Measurements from ENCODE around the gene WFDC5. TPM values are rescaled to one million over a fixed set of nuclear protein-coding genes. Genes with fewer than 3 reads are reported as not detected.

WFDC5 gene
- total RNA-seq, 1 donor from 2014 or later, result not detected

DNA sequence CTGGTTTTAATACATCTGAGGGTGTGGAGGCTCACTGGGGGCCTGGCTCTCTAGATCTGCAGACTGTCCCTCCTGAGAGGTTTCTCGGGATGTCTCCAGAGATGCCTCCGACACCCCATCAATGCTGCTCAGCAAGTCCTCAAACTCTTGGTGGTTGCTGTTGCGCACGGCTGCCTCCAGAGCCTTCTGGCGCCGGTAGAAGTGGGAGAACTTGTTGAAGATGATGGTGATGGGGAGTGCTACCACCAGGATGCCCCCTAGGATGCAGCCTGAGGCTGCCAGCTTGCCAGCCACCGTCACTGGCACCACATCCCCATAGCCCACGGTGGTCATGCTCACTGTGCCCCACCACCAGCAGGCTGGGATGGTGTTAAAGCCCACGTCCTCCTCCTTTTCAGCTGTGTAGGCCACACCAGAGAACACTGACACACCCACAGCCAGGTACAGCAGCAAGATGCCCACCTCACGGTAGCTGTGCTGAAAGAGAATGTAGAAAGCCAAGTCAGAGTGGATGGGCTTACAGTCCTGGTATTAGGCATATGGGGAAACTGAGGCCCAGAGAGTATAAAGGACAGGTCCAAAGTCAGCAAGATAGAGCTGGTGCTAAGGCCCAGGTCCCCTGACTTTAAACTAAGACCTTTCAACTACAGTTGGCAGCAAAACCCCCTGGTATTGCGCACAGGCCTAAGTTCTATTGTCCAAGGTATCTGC lies 20.0 kb downstream of the WFDC5 start:
- intact Hi-C loops (cut with micrococcal nuclease), result loop anchor here (1.0 to 10.0 kb wide), 4 partner anchors 51 to 410 kb away; partner anchors contain the start of gene PABPC1L
- H3K4me3 Mint-ChIP-seq, result no peak overlapping the region
- H3K27ac Mint-ChIP-seq, result no peak overlapping the region
- DNase-seq (ENCODE audit: low spot score), result no peak
- peaks cover 28% of the 10 kb centered on the region for H3K27me3 Mint-ChIP-seq (ENCODE audit: insufficient read depth)
- peaks cover 8% of the 10 kb centered on the region for H3K4me1 Mint-ChIP-seq (ENCODE audit: low read depth)
- H3K36me3 Mint-ChIP-seq (ENCODE audit: low read depth), result peaks cover 4% of the 10 kb centered on the region
- H3K9me3 Mint-ChIP-seq, result no peaks in the 10 kb centered on the region

GRCh38 chr20:45094201-45094600 lies 20.8 kb downstream of the WFDC5 start:
- intact Hi-C loops (cut with micrococcal nuclease), result loop anchor here (10.0 kb wide), 1 partner anchor 409 kb away; no protein-coding TSS in a partner anchor
- Mint-ChIP-seq H3K9me3 (no peaks in the 10 kb centered on the region), H3K36me3 (ENCODE audit: low read depth) (peaks cover 3% of the 10 kb centered on the region), H3K4me3 (no peak overlapping the region), H3K27ac (no peak overlapping the region), H3K27me3 (ENCODE audit: insufficient read depth) (peaks cover 20% of the 10 kb centered on the region), H3K4me1 (ENCODE audit: low read depth) (peaks cover 8% of the 10 kb centered on the region)
- DNase-seq (ENCODE audit: low spot score), result no peak

DNA sequence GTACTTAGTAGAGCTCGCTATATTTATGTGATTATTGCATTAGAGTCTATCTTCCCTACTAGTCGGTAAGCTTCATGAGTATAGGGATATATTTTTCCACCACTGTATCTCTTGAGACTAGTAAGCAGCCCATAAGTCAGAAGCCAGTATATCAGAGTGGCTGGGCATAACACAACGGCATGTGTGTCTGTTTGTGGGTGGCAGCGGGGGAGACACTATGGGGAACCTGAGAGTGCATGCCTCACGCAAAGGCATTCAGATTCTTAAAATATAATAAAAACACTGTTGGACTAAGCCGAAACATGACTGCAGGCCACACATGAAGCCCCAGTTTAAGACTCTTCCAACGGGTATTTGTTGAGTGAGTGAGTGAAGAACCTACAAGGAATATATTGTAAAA lies 22.1 kb downstream of the WFDC5 start:
- intact Hi-C loops (cut with micrococcal nuclease), result loop anchor here (10.0 kb wide), 1 partner anchor 408 kb away; no protein-coding TSS in a partner anchor
- Mint-ChIP-seq H3K27ac (no peak overlapping the region), H3K4me3 (no peak overlapping the region), H3K4me1 (ENCODE audit: low read depth) (peaks cover 8% of the 10 kb centered on the region), H3K36me3 (ENCODE audit: low read depth) (peaks cover 10% of the 10 kb centered on the region), H3K9me3 (no peaks in the 10 kb centered on the region), H3K27me3 (ENCODE audit: insufficient read depth) (peaks cover 12% of the 10 kb centered on the region)
- no peak for DNase-seq (ENCODE audit: low spot score)

- H3K36me3 Mint-ChIP-seq (ENCODE audit: low read depth), result peaks cover 17% of the 10 kb centered on the region
- intact Hi-C loops (cut with micrococcal nuclease), result loop anchor here (10.0 kb wide), 1 partner anchor 407 kb away; no protein-coding TSS in a partner anchor
- peaks cover 3% of the 10 kb centered on the region for H3K27me3 Mint-ChIP-seq (ENCODE audit: insufficient read depth)
- H3K27ac Mint-ChIP-seq, result no peak overlapping the region
- no peak for DNase-seq (ENCODE audit: low spot score)
- peaks cover 16% of the 10 kb centered on the region for H3K4me1 Mint-ChIP-seq (ENCODE audit: low read depth)
- H3K4me3 Mint-ChIP-seq, result no peak overlapping the region
- no peaks in the 10 kb centered on the region for H3K9me3 Mint-ChIP-seq
These were observed 23.6 kb downstream of the WFDC5 start for GRCh38 chr20:45091366-45091765.

- H3K36me3 Mint-ChIP-seq (ENCODE audit: low read depth), result peaks cover 22% of the 10 kb centered on the region
- peaks cover 12% of the 10 kb centered on the region for H3K4me1 Mint-ChIP-seq (ENCODE audit: low read depth)
- intact Hi-C loops (cut with micrococcal nuclease), result loop anchor here (10.0 kb wide), 1 partner anchor 406 kb away; no protein-coding TSS in a partner anchor
- no peaks in the 10 kb centered on the region for H3K27me3 Mint-ChIP-seq (ENCODE audit: insufficient read depth)
- no peak overlapping the region for H3K27ac Mint-ChIP-seq
- H3K9me3 Mint-ChIP-seq, result no peaks in the 10 kb centered on the region
- H3K4me3 Mint-ChIP-seq, result no peak overlapping the region
- DNase-seq (ENCODE audit: low spot score), result no peak
These were observed 24.5 kb downstream of the WFDC5 start for GRCh38 chr20:45090481-45090880.

DNA sequence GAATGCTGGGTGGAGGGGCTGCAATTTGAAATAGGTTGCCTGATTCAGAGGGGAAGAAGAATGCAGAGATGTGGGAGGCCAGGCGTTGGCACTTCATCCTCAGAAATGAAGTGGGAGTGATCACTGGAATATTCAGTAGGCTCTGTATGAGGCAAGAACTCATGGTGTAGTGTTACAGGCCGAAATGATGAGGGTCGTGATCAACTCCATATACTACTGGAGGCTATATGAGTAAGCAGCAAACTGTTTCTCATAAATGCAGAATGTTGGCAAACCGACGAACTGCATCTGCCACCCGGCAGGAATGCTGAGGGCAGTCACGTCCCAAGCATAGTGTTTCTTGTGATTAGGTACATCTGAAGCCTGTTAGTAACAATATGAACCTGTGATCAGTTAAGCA lies 26.7 kb downstream of the WFDC5 start:
- Mint-ChIP-seq H3K4me3 (no peak overlapping the region), H3K27ac (no peak overlapping the region), H3K9me3 (no peaks in the 10 kb centered on the region), H3K27me3 (ENCODE audit: insufficient read depth) (no peaks in the 10 kb centered on the region), H3K4me1 (ENCODE audit: low read depth) (peaks cover 12% of the 10 kb centered on the region), H3K36me3 (ENCODE audit: low read depth) (peaks cover 38% of the 10 kb centered on the region)
- intact Hi-C loops (cut with micrococcal nuclease), result no loop called here
- no peak for DNase-seq (ENCODE audit: low spot score)

- H3K27ac Mint-ChIP-seq, result no peak overlapping the region
- no peaks in the 10 kb centered on the region for H3K9me3 Mint-ChIP-seq
These were observed 27.2 kb downstream of the WFDC5 start for GRCh38 chr20:45087814-45088213.

GRCh38 chr20:45087097-45087790 lies 27.7 kb downstream of the WFDC5 start:
- peaks cover 16% of the 10 kb centered on the region for H3K4me1 Mint-ChIP-seq (ENCODE audit: low read depth)
- H3K9me3 Mint-ChIP-seq, result no peaks in the 10 kb centered on the region
- no peak for DNase-seq (ENCODE audit: low spot score)
- peaks cover 47% of the 10 kb centered on the region for H3K36me3 Mint-ChIP-seq (ENCODE audit: low read depth)
- H3K27ac Mint-ChIP-seq, result no peak overlapping the region
- H3K4me3 Mint-ChIP-seq, result no peak overlapping the region
- no peaks in the 10 kb centered on the region for H3K27me3 Mint-ChIP-seq (ENCODE audit: insufficient read depth)
- intact Hi-C loops (cut with micrococcal nuclease), result no loop called here

More at GRCh38 chr20:45087814-45088213, 27.2 kb downstream of the WFDC5 start:
- DNase-seq (ENCODE audit: low spot score), result no peak
- Mint-ChIP-seq H3K4me3 (no peak overlapping the region), H3K4me1 (ENCODE audit: low read depth) (peaks cover 14% of the 10 kb centered on the region), H3K27me3 (ENCODE audit: insufficient read depth) (no peaks in the 10 kb centered on the region), H3K36me3 (ENCODE audit: low read depth) (peaks cover 42% of the 10 kb centered on the region)
- intact Hi-C loops (cut with micrococcal nuclease), result no loop called here

GRCh38 chr20:45085867-45086266 lies 29.1 kb downstream of the WFDC5 start:
- Mint-ChIP-seq H3K4me3 (no peak overlapping the region), H3K27me3 (ENCODE audit: insufficient read depth) (no peaks in the 10 kb centered on the region), H3K9me3 (no peaks in the 10 kb centered on the region), H3K27ac (no peak overlapping the region), H3K4me1 (ENCODE audit: low read depth) (peaks cover 16% of the 10 kb centered on the region), H3K36me3 (ENCODE audit: low read depth) (peaks cover 53% of the 10 kb centered on the region)
- intact Hi-C loops (cut with micrococcal nuclease), result no loop called here
- no peak for DNase-seq (ENCODE audit: low spot score)

DNA sequence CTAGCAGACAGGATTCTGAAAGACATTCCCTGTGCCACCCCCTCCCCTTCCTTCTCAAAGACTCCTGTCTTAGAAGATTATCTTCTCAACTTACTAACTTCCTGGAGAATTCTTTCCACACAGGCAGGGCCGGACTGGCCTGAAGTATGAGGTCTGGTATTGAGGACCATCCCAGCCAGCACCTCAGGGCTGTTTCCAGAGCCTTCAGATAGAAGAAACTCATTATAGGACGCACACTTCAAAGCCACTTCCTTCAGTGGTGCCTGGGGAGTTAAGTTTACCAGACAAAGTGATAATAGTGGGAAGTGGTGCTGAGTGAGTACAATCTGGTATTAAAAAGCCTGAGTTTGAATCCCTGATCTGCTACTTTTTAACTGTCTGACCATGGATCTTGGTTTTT lies 29.7 kb downstream of the WFDC5 start:
- intact Hi-C loops (cut with micrococcal nuclease), result no loop called here
- Mint-ChIP-seq H3K4me3 (no peak overlapping the region), H3K27me3 (ENCODE audit: insufficient read depth) (no peaks in the 10 kb centered on the region), H3K4me1 (ENCODE audit: low read depth) (peaks cover 16% of the 10 kb centered on the region), H3K36me3 (ENCODE audit: low read depth) (peaks cover 55% of the 10 kb centered on the region), H3K27ac (no peak overlapping the region), H3K9me3 (no peaks in the 10 kb centered on the region)
- DNase-seq (ENCODE audit: low spot score), result no peak

GRCh38 chr20:45083127-45083526 lies 31.8 kb downstream of the WFDC5 start:
- Mint-ChIP-seq H3K27ac (no peak overlapping the region), H3K27me3 (ENCODE audit: insufficient read depth) (no peaks in the 10 kb centered on the region)
- intact Hi-C loops (cut with micrococcal nuclease), result no loop called here

DNA sequence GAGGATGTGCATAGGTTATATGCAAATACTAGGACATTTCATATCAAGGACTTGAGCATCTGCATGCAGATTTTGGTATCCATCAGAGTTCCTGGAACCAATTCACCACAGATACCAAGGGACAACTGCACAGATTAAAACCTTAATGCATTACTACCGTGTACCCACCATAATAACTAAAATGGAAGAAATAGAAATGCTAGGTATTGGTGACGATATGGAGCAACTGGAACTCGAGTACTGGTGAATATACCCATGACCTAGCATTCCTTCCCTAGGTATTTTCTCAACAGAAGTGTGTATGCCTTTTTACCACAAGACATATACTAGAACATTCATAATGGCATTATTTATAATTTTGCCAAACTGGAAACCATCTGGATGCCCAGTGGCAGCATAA lies 32.5 kb downstream of the WFDC5 start:
- Mint-ChIP-seq H3K27me3 (ENCODE audit: insufficient read depth) (no peaks in the 10 kb centered on the region), H3K36me3 (ENCODE audit: low read depth) (peaks cover 56% of the 10 kb centered on the region)
- intact Hi-C loops (cut with micrococcal nuclease), result no loop called here

More at GRCh38 chr20:45083127-45083526, 31.8 kb downstream of the WFDC5 start:
- peaks cover 16% of the 10 kb centered on the region for H3K4me1 Mint-ChIP-seq (ENCODE audit: low read depth)
- no peaks in the 10 kb centered on the region for H3K9me3 Mint-ChIP-seq
- peaks cover 61% of the 10 kb centered on the region for H3K36me3 Mint-ChIP-seq (ENCODE audit: low read depth)
- H3K4me3 Mint-ChIP-seq, result no peak overlapping the region
- DNase-seq (ENCODE audit: low spot score), result no peak

More for the DNA sequence above, 32.5 kb downstream of the WFDC5 start:
- peaks cover 15% of the 10 kb centered on the region for H3K4me1 Mint-ChIP-seq (ENCODE audit: low read depth)
- no peaks in the 10 kb centered on the region for H3K9me3 Mint-ChIP-seq
- DNase-seq (ENCODE audit: low spot score), result no peak
- H3K4me3 Mint-ChIP-seq, result no peak overlapping the region
- no peak overlapping the region for H3K27ac Mint-ChIP-seq
